Peyer's patch (tissue), 4 donors: ENCODE data around the gene SCAMP4. TPM values are rescaled to one million over a fixed set of nuclear protein-coding genes. Genes with fewer than 3 reads are reported as not detected.
A peak's percentile ranks its signal among the peaks of the same experiment; 100 is the strongest.

ENCODE experiments used
- DNase-seq, 3 donors: peaks; one replicate each; pipeline ENCODE4 v3.0.0-alpha.2; 2017 to 2019
- H3K27ac ChIP-seq, 4 donors: fragments of 200-600 bp; sonication (generic); one replicate each; pipeline ENCODE4 v1.5.1; 2016 to 2019
- H3K27me3 ChIP-seq, 2 donors: fragments of 200-600 bp; sonication (generic); one replicate each; pipeline ENCODE4 v1.5.1; 2019
- H3K36me3 ChIP-seq, 3 donors: fragments of 200-600 bp; sonication (generic); one replicate each; pipeline ENCODE4 v1.5.1; 2016 to 2019
- H3K4me1 ChIP-seq, 4 donors: fragments of 200-600 bp; sonication (generic); one replicate each; pipeline ENCODE4 v1.5.1; 2016 to 2019
- H3K4me3 ChIP-seq, 4 donors: fragments of 200-600 bp; sonication (generic); 1 replicate in 3 of 4; 2 replicates in 1 of 4; pipeline ENCODE4 v1.5.1; 2016 to 2019; ENCODE audit warnings: mild to moderate bottlenecking in 1 of 4
- H3K9me3 ChIP-seq, 4 donors: fragments of 200-600 bp; sonication (generic); one replicate each; pipeline ENCODE4 v1.5.1; 2016 to 2019; ENCODE audit warnings: mild to moderate bottlenecking in 1 of 4
- POLR2A ChIP-seq, 2 donors: fragments of 450-650 bp; IDR thresholded peaks; one replicate each; pipeline ENCODE4 v1.5.1; 2017; ENCODE audit warnings: antibody characterized with exemption in 2 of 2, mild to moderate bottlenecking in 2 of 2, moderate library complexity in 2 of 2
- total RNA-seq, 4 donors: library from RNA; depleted of rRNA; stranded (reverse); fragments of >200 nt; gene quantifications; one replicate each; pipeline ENCODE4 v1.1.0, GENCODE V29; 2016
- TF ChIP-seq, protein P1 (sequence below), 6 experiments: fragments of 450-650 bp in 4 of 6; fragments of 200-600 bp in 2 of 6; sonication (generic) in 1 of 6; IDR thresholded peaks; one replicate each; pipeline ENCODE4 v1.5.1; 2017 to 2019; ENCODE audit warnings: antibody characterized with exemption in 6 of 6, mild to moderate bottlenecking in 3 of 6, moderate library complexity in 1 of 6

Gene SCAMP4
- total RNA-seq, 4 donors from 2014 or later: 45.4 to 62.6 (median 57.0) TPM

DNA sequence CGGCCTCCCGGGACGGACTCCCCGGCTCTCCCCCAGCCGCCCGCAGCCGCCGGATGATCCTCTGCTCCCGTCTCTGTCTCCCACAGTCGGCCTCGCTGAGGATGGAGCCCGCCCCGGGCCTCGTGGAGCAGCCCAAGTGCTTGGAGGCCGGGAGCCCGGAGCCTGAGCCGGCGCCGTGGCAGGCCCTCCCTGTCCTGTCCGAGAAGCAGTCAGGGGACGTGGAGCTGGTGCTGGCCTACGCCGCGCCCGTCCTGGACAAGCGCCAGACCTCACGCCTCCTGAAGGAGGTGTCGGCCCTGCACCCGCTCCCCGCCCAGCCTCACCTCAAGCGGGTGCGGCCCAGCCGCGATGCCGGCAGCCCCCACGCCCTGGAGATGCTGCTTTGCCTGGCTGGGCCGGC is 6.8 kb downstream of the SCAMP4 start:
- H3K9me3 ChIP-seq: no peaks in the 10 kb centered on the region
- DNase-seq: peak in 2 of 3 donors; percentile 72 to 86
- no peak overlapping the region for H3K4me3 ChIP-seq
- TF ChIP-seq, protein P1, sequence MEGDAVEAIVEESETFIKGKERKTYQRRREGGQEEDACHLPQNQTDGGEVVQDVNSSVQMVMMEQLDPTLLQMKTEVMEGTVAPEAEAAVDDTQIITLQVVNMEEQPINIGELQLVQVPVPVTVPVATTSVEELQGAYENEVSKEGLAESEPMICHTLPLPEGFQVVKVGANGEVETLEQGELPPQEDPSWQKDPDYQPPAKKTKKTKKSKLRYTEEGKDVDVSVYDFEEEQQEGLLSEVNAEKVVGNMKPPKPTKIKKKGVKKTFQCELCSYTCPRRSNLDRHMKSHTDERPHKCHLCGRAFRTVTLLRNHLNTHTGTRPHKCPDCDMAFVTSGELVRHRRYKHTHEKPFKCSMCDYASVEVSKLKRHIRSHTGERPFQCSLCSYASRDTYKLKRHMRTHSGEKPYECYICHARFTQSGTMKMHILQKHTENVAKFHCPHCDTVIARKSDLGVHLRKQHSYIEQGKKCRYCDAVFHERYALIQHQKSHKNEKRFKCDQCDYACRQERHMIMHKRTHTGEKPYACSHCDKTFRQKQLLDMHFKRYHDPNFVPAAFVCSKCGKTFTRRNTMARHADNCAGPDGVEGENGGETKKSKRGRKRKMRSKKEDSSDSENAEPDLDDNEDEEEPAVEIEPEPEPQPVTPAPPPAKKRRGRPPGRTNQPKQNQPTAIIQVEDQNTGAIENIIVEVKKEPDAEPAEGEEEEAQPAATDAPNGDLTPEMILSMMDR (IDR thresholded peaks at IDR 0.05): no peak
- no peak for TF ChIP-seq POLR2A (IDR thresholded peaks at IDR 0.05)
- H3K27me3 ChIP-seq: no peaks in the 10 kb centered on the region
- H3K4me1 ChIP-seq: peaks cover 0 to 37% (median 15%) of the 10 kb centered on the region in 4 donors
- peaks cover 0 to 22% (median 0%) of the 10 kb centered on the region in 3 donors for H3K36me3 ChIP-seq
- H3K27ac ChIP-seq: no peak overlapping the region

DNA sequence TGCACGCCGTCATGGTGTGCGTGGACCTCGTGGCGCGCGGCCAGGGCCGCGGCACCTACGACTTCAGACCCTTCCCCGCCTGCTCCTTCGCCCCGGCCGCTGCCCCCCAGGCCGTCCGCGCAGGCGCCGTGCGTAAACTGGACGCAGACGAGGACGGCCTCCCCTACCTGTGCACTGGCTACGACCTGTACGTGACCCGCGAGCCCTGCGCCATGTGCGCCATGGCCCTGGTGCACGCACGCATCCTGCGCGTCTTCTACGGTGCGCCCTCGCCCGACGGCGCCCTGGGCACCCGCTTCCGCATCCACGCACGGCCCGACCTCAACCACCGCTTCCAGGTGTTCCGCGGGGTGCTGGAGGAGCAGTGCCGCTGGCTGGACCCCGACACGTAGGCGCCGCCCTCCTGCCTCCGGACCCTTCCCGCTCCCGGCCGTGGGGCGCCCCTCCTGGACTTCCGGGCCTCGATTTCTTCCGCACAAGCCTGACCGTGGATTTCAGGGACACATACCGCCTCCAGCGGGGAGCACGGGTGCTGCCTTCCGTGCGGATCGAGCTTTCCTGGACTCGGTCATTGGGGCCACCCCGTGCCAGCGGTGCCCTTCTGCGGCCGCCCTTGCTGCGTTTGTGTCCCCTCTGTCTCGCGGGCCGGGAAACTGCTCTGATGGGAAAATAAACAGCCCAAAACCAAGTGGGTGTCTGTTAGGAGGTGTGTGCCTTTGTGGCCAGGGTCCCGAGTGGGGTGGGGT is 7.7 kb downstream of the SCAMP4 start:
- no peak for DNase-seq
- H3K4me3 ChIP-seq: no peak overlapping the region
- TF ChIP-seq, protein P1 (IDR thresholded peaks at IDR 0.05): no peak
- TF ChIP-seq POLR2A (IDR thresholded peaks at IDR 0.05): no peak
- H3K27ac ChIP-seq: no peak overlapping the region
- no peaks in the 10 kb centered on the region for H3K9me3 ChIP-seq
- peaks cover 0 to 26% (median 0%) of the 10 kb centered on the region in 3 donors for H3K36me3 ChIP-seq
- H3K4me1 ChIP-seq: peaks cover 0 to 28% (median 12%) of the 10 kb centered on the region in 4 donors
- H3K27me3 ChIP-seq: no peaks in the 10 kb centered on the region

DNA sequence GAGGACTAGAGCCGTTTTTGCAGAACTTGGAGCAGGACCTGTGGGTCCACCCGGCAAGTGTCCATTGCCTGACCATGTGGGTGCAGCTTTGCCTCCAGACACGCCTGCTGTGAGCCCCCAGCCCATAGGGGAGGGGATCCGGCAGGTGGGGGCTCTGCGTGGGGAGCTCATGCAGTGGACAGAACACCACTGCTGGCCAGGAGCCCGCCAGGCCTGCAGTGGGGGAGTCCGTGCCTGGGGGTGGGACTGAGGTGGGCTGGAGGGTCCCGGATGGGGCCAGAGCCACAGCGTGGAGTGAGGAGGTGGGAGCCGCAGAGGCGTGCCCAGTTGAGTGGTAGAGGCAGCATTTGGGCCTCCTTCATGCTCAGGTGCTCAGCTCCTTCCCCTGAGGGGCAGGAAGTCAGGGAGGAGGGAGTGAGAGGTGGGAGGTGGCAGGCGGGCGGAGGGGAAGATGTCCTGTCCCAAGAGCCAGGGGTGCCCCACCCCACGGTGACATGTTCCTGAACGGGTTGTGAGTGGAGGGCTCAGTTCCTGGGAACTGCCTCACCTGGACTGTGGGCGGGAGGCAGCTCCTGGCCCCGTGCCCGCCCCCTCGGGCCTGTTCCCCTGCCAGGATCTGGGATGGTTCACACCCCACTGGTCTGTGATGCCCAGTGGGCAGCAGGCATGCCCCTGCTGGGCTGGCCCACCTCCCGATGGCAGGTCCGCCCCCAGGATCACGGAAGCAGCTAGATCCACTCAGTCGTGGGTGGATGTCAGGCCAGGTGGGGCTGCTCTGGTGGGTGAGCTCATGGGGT is 8.8 kb downstream of the SCAMP4 start:
- Histone ChIP-seq H3K36me3 (peaks cover 0 to 35% (median 0%) of the 10 kb centered on the region in 3 donors), H3K27ac (no peak overlapping the region), H3K27me3 (no peaks in the 10 kb centered on the region), H3K9me3 (no peaks in the 10 kb centered on the region), H3K4me1 (peaks cover 0 to 18% (median 5%) of the 10 kb centered on the region in 4 donors), H3K4me3 (no peak overlapping the region)
- no peak for DNase-seq
- TF ChIP-seq, protein P1 (IDR thresholded peaks at IDR 0.05): no peak
- no peak for TF ChIP-seq POLR2A (IDR thresholded peaks at IDR 0.05)

DNA sequence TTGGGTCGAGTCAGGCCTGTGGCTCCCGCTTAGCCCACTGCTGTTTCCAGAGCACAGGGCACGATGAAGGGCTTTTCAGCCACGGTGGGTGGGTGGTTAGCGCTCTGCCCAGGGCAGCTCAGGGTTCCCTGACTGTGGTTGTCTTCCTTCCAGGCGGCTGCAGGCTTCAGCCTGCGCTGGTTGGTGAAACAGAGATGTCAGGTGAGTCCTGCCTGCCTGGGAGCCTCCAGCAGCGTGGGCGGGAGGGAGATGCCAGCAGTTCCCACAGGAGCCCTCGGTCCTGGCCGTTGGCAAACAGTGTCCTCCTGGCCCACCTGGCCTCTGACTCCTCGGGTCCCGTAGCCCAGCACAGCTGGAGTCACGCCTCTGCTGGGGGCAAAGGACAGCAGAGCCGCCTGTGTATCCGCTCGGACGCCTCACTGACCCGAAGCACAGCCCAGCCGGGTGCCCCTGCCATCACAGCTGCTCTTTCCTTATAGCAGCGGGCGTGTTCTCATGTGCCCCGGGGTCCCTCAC is 9.7 kb downstream of the SCAMP4 start:
- TF ChIP-seq, protein P1 (IDR thresholded peaks at IDR 0.05): no peak
- TF ChIP-seq POLR2A (IDR thresholded peaks at IDR 0.05): no peak
- H3K36me3 ChIP-seq: peaks cover 0 to 41% (median 0%) of the 10 kb centered on the region in 3 donors
- no peaks in the 10 kb centered on the region for H3K27me3 ChIP-seq
- no peak overlapping the region for H3K4me3 ChIP-seq
- DNase-seq: no peak
- no peak overlapping the region for H3K27ac ChIP-seq
- peaks cover 0 to 10% (median 0%) of the 10 kb centered on the region in 4 donors for H3K4me1 ChIP-seq
- no peaks in the 10 kb centered on the region for H3K9me3 ChIP-seq

DNA sequence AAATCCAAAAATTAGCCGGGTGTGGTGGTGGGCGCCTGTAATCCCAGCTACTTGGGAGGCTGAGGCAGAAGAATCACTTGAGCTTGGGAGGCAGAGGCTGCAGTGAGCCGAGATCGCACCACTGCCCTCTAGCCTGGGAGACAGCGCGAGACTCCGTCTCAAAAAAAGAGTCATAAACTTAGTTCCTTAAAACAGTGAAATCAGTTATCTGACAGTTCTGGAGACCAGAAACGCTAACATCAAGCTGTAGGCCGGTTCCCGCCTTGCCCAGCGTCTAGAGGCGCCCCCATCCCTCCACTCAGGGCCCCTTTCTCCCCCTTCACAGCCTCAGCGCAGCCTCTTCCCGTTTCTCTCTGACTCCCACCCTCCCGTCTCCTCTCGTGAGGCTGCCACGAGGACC is 11.9 kb downstream of the SCAMP4 start:
- DNase-seq: no peak
- no peak overlapping the region for H3K27ac ChIP-seq
- H3K36me3 ChIP-seq: peaks cover 0 to 57% (median 0%) of the 10 kb centered on the region in 3 donors
- no peaks in the 10 kb centered on the region for H3K4me1 ChIP-seq
- H3K9me3 ChIP-seq: no peaks in the 10 kb centered on the region
- H3K4me3 ChIP-seq: no peak overlapping the region
- no peaks in the 10 kb centered on the region for H3K27me3 ChIP-seq
- no peak for TF ChIP-seq POLR2A (IDR thresholded peaks at IDR 0.05)
- TF ChIP-seq, protein P1 (IDR thresholded peaks at IDR 0.05): no peak
